Activated T-cell treated with anti-CD3 and anti-CD28 coated beads, Interleukin-2, amount 50 U/mL, for 72 hours (primary cell): ENCODE results near the gene PRDM16. TPM values are rescaled to one million over a fixed set of nuclear protein-coding genes. Genes with fewer than 3 reads are reported as not detected.

Experiments used
- ATAC-seq, 2 donors: fragments of 150-1000 bp; cut with Tn5 transposase; replicated peaks in 1 of 2; 2 replicates each; pipeline ENCODE4 v1.10.0; 2021; ENCODE audit warnings: moderate library complexity in 2 of 2, mild to moderate bottlenecking in 1 of 2
- DNase-seq, 2 donors: peaks; one replicate each; pipeline ENCODE4 v3.0.0; 2021 to 2022; ENCODE audit warnings: mixed read lengths in 1 of 2
- H3K27ac Mint-ChIP-seq: one replicate; pipeline ENCODE4 v1.8.0; 2022; ENCODE audit warnings: mild to moderate bottlenecking, moderate library complexity, mixed read lengths
- H3K27me3 Mint-ChIP-seq: one replicate; pipeline ENCODE4 v1.8.0; 2022; ENCODE audit warnings: low read depth, mixed read lengths
- H3K36me3 Mint-ChIP-seq, 2 donors: one replicate each; pipeline ENCODE4 v1.8.0; 2022; ENCODE audit warnings: mixed read lengths in 2 of 2, mild to moderate bottlenecking in 1 of 2; ENCODE audit not compliant: insufficient read depth in 2 of 2
- H3K4me1 Mint-ChIP-seq: one replicate; pipeline ENCODE4 v1.8.0; 2022; ENCODE audit warnings: low read depth, mixed read lengths
- H3K4me3 Mint-ChIP-seq, 2 donors: one replicate each; pipeline ENCODE4 v1.8.0; 2022; ENCODE audit warnings: mild to moderate bottlenecking in 2 of 2, mixed read lengths in 2 of 2, moderate library complexity in 2 of 2
- H3K9me3 Mint-ChIP-seq, 2 donors: one replicate each; pipeline ENCODE4 v1.8.0; 2022; ENCODE audit warnings: mixed read lengths in 2 of 2
- total RNA-seq, 2 donors: library from RNA; stranded (reverse); gene quantifications; one replicate each; pipeline ENCODE4 v1.2.3, GENCODE V29; 2022

PRDM16 gene
- total RNA-seq, 2 donors from 2014 or later, result 0.77 to 1.7 TPM

- Mint-ChIP-seq H3K27ac (no peak overlapping the region), H3K36me3 (no peaks in the 10 kb centered on the region)
Measured at GRCh38 chr1:3107201-3107600, 38.2 kb downstream of the PRDM16 start.

GRCh38 chr1:3109355-3109754 is 40.4 kb downstream of the PRDM16 start:
- Mint-ChIP-seq H3K9me3 (no peaks in the 10 kb centered on the region), H3K27me3 (no peaks in the 10 kb centered on the region), H3K4me1 (no peaks in the 10 kb centered on the region), H3K27ac (no peak overlapping the region), H3K36me3 (no peaks in the 10 kb centered on the region), H3K4me3 (no peak overlapping the region)
- no peak for ATAC-seq
- no peak for DNase-seq

More at GRCh38 chr1:3107201-3107600, 38.2 kb downstream of the PRDM16 start:
- Mint-ChIP-seq H3K27me3 (no peaks in the 10 kb centered on the region), H3K4me3 (no peak overlapping the region), H3K4me1 (no peaks in the 10 kb centered on the region), H3K9me3 (no peaks in the 10 kb centered on the region)
- ATAC-seq (no peak), DNase-seq (no peak)

GRCh38 chr1:3111348-3112021 is 42.5 kb downstream of the PRDM16 start:
- no peak overlapping the region for H3K4me3 Mint-ChIP-seq
- H3K36me3 Mint-ChIP-seq, result no peaks in the 10 kb centered on the region
- no peaks in the 10 kb centered on the region for H3K9me3 Mint-ChIP-seq
- H3K4me1 Mint-ChIP-seq, result no peaks in the 10 kb centered on the region
- ATAC-seq, result no peak
- H3K27ac Mint-ChIP-seq, result no peak overlapping the region
- H3K27me3 Mint-ChIP-seq, result no peaks in the 10 kb centered on the region
- no peak for DNase-seq

- no peak overlapping the region for H3K4me3 Mint-ChIP-seq
- no peak overlapping the region for H3K27ac Mint-ChIP-seq
- ATAC-seq (no peak), DNase-seq (no peak)
- H3K27me3 Mint-ChIP-seq, result no peaks in the 10 kb centered on the region
- H3K9me3 Mint-ChIP-seq, result no peaks in the 10 kb centered on the region
- H3K4me1 Mint-ChIP-seq, result no peaks in the 10 kb centered on the region
- H3K36me3 Mint-ChIP-seq, result no peaks in the 10 kb centered on the region
Measured at GRCh38 chr1:3112526-3112925, 43.5 kb downstream of the PRDM16 start.

GRCh38 chr1:3113047-3113740 is 44.2 kb downstream of the PRDM16 start:
- no peak overlapping the region for H3K27ac Mint-ChIP-seq
- H3K27me3 Mint-ChIP-seq, result no peaks in the 10 kb centered on the region
- H3K4me1 Mint-ChIP-seq, result no peaks in the 10 kb centered on the region
- no peak for DNase-seq
- no peak for ATAC-seq
- H3K36me3 Mint-ChIP-seq, result no peaks in the 10 kb centered on the region
- no peak overlapping the region for H3K4me3 Mint-ChIP-seq
- no peaks in the 10 kb centered on the region for H3K9me3 Mint-ChIP-seq

GRCh38 chr1:3113741-3114056 is 44.7 kb downstream of the PRDM16 start:
- DNase-seq (no peak), ATAC-seq (no peak)
- H3K4me3 Mint-ChIP-seq, result no peak overlapping the region

GRCh38 chr1:3114131-3114744 is 45.2 kb downstream of the PRDM16 start:
- ATAC-seq (no peak), DNase-seq (no peak)
- no peaks in the 10 kb centered on the region for H3K4me1 Mint-ChIP-seq
- no peaks in the 10 kb centered on the region for H3K36me3 Mint-ChIP-seq
- H3K4me3 Mint-ChIP-seq, result no peak overlapping the region
- no peak overlapping the region for H3K27ac Mint-ChIP-seq
- no peaks in the 10 kb centered on the region for H3K27me3 Mint-ChIP-seq
- no peaks in the 10 kb centered on the region for H3K9me3 Mint-ChIP-seq

More at GRCh38 chr1:3113741-3114056, 44.7 kb downstream of the PRDM16 start:
- Mint-ChIP-seq H3K27me3 (no peaks in the 10 kb centered on the region), H3K27ac (no peak overlapping the region), H3K4me1 (no peaks in the 10 kb centered on the region), H3K36me3 (no peaks in the 10 kb centered on the region), H3K9me3 (no peaks in the 10 kb centered on the region)

- Mint-ChIP-seq H3K9me3 (no peaks in the 10 kb centered on the region), H3K27me3 (no peaks in the 10 kb centered on the region), H3K4me3 (no peak overlapping the region), H3K27ac (no peak overlapping the region), H3K36me3 (no peaks in the 10 kb centered on the region), H3K4me1 (no peaks in the 10 kb centered on the region)
- DNase-seq (no peak), ATAC-seq (no peak)
Measured at GRCh38 chr1:3114846-3115245, 45.8 kb downstream of the PRDM16 start.

GRCh38 chr1:3115275-3116149 is 46.5 kb downstream of the PRDM16 start:
- H3K4me3 Mint-ChIP-seq, result no peak overlapping the region
- H3K9me3 Mint-ChIP-seq, result no peaks in the 10 kb centered on the region
- DNase-seq (no peak), ATAC-seq (no peak)
- no peaks in the 10 kb centered on the region for H3K36me3 Mint-ChIP-seq
- no peaks in the 10 kb centered on the region for H3K4me1 Mint-ChIP-seq
- H3K27me3 Mint-ChIP-seq, result no peaks in the 10 kb centered on the region
- H3K27ac Mint-ChIP-seq, result no peak overlapping the region

- no peak overlapping the region for H3K27ac Mint-ChIP-seq
Measured at GRCh38 chr1:3116150-3116510, 47.1 kb downstream of the PRDM16 start.

GRCh38 chr1:3116560-3116959 is 47.6 kb downstream of the PRDM16 start:
- DNase-seq (no peak), ATAC-seq (no peak)
- Mint-ChIP-seq H3K36me3 (no peaks in the 10 kb centered on the region), H3K27me3 (no peaks in the 10 kb centered on the region), H3K27ac (no peak overlapping the region), H3K4me3 (no peak overlapping the region), H3K4me1 (no peaks in the 10 kb centered on the region), H3K9me3 (no peaks in the 10 kb centered on the region)

More at GRCh38 chr1:3116150-3116510, 47.1 kb downstream of the PRDM16 start:
- ATAC-seq, result no peak
- Mint-ChIP-seq H3K4me3 (no peak overlapping the region), H3K36me3 (no peaks in the 10 kb centered on the region), H3K4me1 (no peaks in the 10 kb centered on the region), H3K27me3 (no peaks in the 10 kb centered on the region), H3K9me3 (no peaks in the 10 kb centered on the region)
- no peak for DNase-seq

GRCh38 chr1:3117879-3118278 is 48.9 kb downstream of the PRDM16 start:
- H3K9me3 Mint-ChIP-seq, result no peaks in the 10 kb centered on the region
- no peak overlapping the region for H3K27ac Mint-ChIP-seq
- H3K4me1 Mint-ChIP-seq, result no peaks in the 10 kb centered on the region

GRCh38 chr1:3119061-3119460 is 50.1 kb downstream of the PRDM16 start:
- DNase-seq, result no peak
- Mint-ChIP-seq H3K4me1 (no peaks in the 10 kb centered on the region), H3K9me3 (no peaks in the 10 kb centered on the region), H3K36me3 (no peaks in the 10 kb centered on the region), H3K27me3 (no peaks in the 10 kb centered on the region), H3K27ac (no peak overlapping the region), H3K4me3 (no peak overlapping the region)
- no peak for ATAC-seq

More at GRCh38 chr1:3117879-3118278, 48.9 kb downstream of the PRDM16 start:
- Mint-ChIP-seq H3K4me3 (no peak overlapping the region), H3K27me3 (no peaks in the 10 kb centered on the region), H3K36me3 (no peaks in the 10 kb centered on the region)
- ATAC-seq (no peak), DNase-seq (no peak)
